NB4 (cell line): ENCODE measurements around the gene USH1C.

ENCODE experiments used
- DNase-seq: peaks from one replicate; pipeline ENCODE4 v3.0.0; 2010; ENCODE audit warnings: low read depth
- H3K4me3 ChIP-seq: one replicate; pipeline ENCODE4 v1.5.1; 2011; ENCODE audit warnings: mild to moderate bottlenecking, low read depth, low read length, moderate library complexity
- CTCF ChIP-seq: IDR thresholded peaks from one replicate; pipeline ENCODE4 v1.5.1; 2012; ENCODE audit warnings: low read depth, low read length
- MYC ChIP-seq: IDR thresholded peaks from 2 replicates; pipeline ENCODE4 v1.6.1; 2011; ENCODE audit warnings: low read depth, low read length
- POLR2A ChIP-seq: IDR thresholded peaks from 2 replicates; pipeline ENCODE4 v1.6.1; 2011; ENCODE audit warnings: mild to moderate bottlenecking; ENCODE audit not compliant: insufficient read length; ENCODE audit errors: extremely low read depth
- TF ChIP-seq, protein P1 (sequence below): IDR thresholded peaks from 2 replicates; pipeline ENCODE4 v1.6.1; 2011; ENCODE audit warnings: low read depth, low read length

The USH1C gene

GRCh38 chr11:17526326-17526725 lies 17.9 kb downstream of the USH1C start:
- no peak for DNase-seq
- H3K4me3 ChIP-seq: no peak overlapping the region
- TF ChIP-seq MYC: no peak
- TF ChIP-seq POLR2A: no peak
- TF ChIP-seq CTCF: no peak
- TF ChIP-seq, protein P1, sequence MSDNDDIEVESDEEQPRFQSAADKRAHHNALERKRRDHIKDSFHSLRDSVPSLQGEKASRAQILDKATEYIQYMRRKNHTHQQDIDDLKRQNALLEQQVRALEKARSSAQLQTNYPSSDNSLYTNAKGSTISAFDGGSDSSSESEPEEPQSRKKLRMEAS: no peak

- no peak for DNase-seq
- no peak for TF ChIP-seq MYC
- TF ChIP-seq CTCF: no peak
- no peak for TF ChIP-seq POLR2A
- TF ChIP-seq, protein P1: no peak
- no peak overlapping the region for H3K4me3 ChIP-seq
Measured at GRCh38 chr11:17525570-17525969, 18.6 kb downstream of the USH1C start.

DNA sequence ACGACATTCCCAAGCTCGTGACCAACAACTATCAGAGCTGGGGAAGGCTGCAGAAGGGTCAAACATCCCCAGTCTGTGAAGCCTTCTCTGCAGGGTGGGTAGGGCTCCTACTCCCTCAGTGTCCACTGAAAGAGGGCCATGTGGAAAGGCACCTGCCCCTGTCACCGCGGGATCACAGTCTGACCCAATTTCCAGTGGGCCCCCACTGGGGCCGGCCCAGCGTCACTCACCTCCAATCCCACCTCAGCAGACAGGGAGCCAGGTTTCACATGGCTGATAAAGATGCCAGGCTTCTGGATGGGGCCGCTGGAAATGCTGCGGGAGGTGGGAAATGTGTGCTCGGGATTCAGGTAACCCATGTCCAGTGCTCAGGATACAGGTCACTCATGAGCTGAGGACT lies 20.0 kb downstream of the USH1C start:
- no peak for DNase-seq
- no peak overlapping the region for H3K4me3 ChIP-seq
- TF ChIP-seq CTCF (no peak), MYC (no peak), POLR2A (no peak)
- TF ChIP-seq, protein P1: no peak

GRCh38 chr11:17522655-17523054 lies 21.6 kb downstream of the USH1C start:
- DNase-seq: no peak
- TF ChIP-seq MYC (no peak), CTCF (no peak), POLR2A (no peak)
- TF ChIP-seq, protein P1: no peak
- no peak overlapping the region for H3K4me3 ChIP-seq

- TF ChIP-seq MYC (no peak), CTCF (no peak), POLR2A (no peak)
- TF ChIP-seq, protein P1: no peak
- DNase-seq: no peak
- H3K4me3 ChIP-seq: no peak overlapping the region
Measured at GRCh38 chr11:17521106-17521900, 22.9 kb downstream of the USH1C start.
